T-helper 1 cell treated with Interleukin-12 subunit alpha and Interleukin-12 subunit beta and Interleukin-4 antibody, amounts not matched to agents 30 μg/mL and 1 μg/mL, for 36 hours (primary cell): ENCODE data around the gene LRRC8D.

Experiments used
- H3K27ac Mint-ChIP-seq: one replicate; pipeline ENCODE4 v1.8.0; 2021; ENCODE audit warnings: mild to moderate bottlenecking, mixed read lengths
- H3K27me3 Mint-ChIP-seq: one replicate; pipeline ENCODE4 v1.8.0; 2021; ENCODE audit warnings: low read depth, mixed read lengths
- H3K36me3 Mint-ChIP-seq: one replicate; pipeline ENCODE4 v1.8.0; 2021; ENCODE audit warnings: low read depth, mixed read lengths
- H3K4me1 Mint-ChIP-seq: one replicate; pipeline ENCODE4 v1.8.0; 2021; ENCODE audit warnings: low read depth, mixed read lengths
- H3K4me3 Mint-ChIP-seq: one replicate; pipeline ENCODE4 v1.8.0; 2021; ENCODE audit warnings: mild to moderate bottlenecking, moderate library complexity, mixed read lengths
- H3K9me3 Mint-ChIP-seq: one replicate; pipeline ENCODE4 v1.8.0; 2021; ENCODE audit warnings: mixed read lengths

Gene LRRC8D

DNA sequence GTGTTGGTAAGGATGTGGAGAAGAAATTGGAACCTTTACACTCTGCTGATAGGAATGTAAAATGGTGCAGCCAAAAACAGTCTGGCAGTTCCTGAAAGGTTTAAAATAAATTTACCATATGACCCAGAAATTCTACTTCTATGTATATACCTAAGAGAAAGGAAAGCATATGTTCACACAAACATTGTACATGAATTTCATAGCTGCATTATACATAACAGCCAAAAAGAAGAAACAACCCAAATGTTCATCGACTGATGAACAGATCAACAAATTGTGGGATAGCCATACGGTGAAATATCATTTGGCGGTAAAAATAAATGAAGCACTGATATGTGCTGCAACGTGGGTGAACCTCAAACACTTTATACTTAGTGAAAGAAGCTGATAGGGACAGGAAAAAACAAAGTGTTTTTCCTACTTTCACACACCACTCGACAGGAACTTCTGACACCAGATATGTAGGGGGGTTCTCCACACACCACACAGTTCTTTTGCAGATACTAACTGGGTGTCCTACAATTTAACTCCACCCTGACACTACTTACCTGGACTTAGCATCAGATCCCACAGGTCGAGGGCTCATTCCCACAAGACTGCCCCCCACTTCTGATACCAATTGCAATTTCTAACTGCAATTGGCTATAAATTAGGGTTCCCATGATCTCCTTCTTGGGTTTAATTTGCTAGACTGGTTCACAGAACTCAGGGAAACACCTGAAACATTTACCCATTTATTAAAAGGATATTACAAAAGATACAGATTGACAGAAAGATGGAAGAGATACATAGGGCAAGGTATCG, 138.2 kb downstream of the LRRC8D start:
- H3K4me1 Mint-ChIP-seq, result peaks cover 24% of the 10 kb centered on the region
- H3K27ac Mint-ChIP-seq, result no peak overlapping the region
- peaks cover 4% of the 10 kb centered on the region for H3K27me3 Mint-ChIP-seq
- H3K36me3 Mint-ChIP-seq, result peaks cover 8% of the 10 kb centered on the region
- H3K9me3 Mint-ChIP-seq, result peaks cover 13% of the 10 kb centered on the region
- no peak overlapping the region for H3K4me3 Mint-ChIP-seq

DNA sequence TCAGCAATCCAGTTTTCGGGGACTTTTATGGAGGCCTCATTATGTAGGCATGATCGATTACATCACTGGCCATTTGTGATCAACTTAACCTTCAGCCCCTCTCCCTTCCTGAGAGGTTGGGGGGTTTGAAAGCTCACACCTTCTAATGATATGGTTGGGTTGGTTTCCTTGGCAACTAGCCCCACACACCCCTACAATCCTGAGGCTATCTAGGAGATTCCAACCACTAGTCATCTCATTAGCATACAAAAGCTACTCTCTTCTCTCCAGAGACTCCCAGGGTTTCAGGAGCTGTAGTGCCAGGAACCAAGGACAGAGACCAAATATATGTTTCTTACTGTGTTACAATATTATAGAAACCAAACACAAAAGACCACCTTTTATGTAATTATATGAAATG, 138.9 kb downstream of the LRRC8D start:
- peaks cover 4% of the 10 kb centered on the region for H3K27me3 Mint-ChIP-seq
- H3K4me3 Mint-ChIP-seq, result no peak overlapping the region
- peaks cover 20% of the 10 kb centered on the region for H3K4me1 Mint-ChIP-seq
- peaks cover 8% of the 10 kb centered on the region for H3K36me3 Mint-ChIP-seq
- peaks cover 13% of the 10 kb centered on the region for H3K9me3 Mint-ChIP-seq
- no peak overlapping the region for H3K27ac Mint-ChIP-seq

DNA sequence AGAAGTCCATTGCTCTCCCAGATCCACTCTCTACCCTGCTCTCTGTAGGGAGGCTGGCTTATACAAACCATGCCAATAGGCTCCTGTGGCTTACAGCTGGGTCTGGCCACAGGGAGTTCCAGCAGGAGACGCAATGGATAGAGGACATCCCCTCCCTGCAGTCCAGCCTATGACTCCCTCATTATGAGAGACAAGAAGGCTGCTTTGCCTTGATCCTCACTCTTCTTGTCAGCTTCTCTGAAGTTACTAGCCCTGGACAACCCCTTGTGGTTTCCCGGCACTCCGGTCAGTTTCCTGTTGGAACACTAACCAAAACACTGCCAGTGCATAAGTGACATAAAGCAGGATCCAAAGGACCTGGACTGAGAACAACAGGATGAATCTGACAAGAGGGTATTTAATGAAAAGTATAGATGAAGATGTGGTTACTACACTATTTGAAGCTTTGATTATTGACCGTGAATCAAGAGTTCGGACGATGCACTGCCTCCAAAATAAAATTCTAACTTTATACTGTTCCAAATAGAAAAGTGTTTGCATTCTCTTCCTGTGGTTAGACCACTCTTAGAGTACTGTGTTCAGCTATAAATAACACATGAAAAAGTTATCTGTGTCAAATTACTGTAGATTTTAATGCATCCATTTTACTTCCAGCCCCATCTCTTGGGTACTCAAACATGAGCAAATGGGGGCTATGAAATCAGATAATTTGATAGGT, 141.4 kb downstream of the LRRC8D start:
- Mint-ChIP-seq H3K27ac (no peak overlapping the region), H3K4me1 (peaks cover 12% of the 10 kb centered on the region)

DNA sequence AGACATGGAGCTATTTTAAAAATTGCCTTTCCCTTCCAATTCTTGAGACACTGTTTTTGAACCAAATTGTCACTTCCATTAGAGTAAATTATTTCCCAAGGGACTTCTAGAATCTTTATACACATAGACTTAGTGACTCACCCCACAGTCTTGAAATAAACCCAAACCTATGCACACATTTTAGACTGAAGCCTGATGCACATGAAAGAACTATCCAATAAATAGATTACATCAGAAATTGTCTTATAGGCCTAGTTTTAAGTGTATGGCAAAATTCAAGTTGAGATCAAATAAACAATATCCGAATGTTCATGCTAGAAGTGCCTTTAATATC, 141.9 kb downstream of the LRRC8D start:
- peaks cover 13% of the 10 kb centered on the region for H3K9me3 Mint-ChIP-seq
- H3K4me3 Mint-ChIP-seq, result no peak overlapping the region
- H3K27ac Mint-ChIP-seq, result no peak overlapping the region
- H3K4me1 Mint-ChIP-seq, result peaks cover 8% of the 10 kb centered on the region
- H3K27me3 Mint-ChIP-seq, result peaks cover 19% of the 10 kb centered on the region
- peaks cover 8% of the 10 kb centered on the region for H3K36me3 Mint-ChIP-seq

More for the DNA sequence above, 141.4 kb downstream of the LRRC8D start:
- Mint-ChIP-seq H3K36me3 (peaks cover 8% of the 10 kb centered on the region), H3K9me3 (peaks cover 13% of the 10 kb centered on the region), H3K27me3 (peaks cover 17% of the 10 kb centered on the region), H3K4me3 (no peak overlapping the region)

DNA sequence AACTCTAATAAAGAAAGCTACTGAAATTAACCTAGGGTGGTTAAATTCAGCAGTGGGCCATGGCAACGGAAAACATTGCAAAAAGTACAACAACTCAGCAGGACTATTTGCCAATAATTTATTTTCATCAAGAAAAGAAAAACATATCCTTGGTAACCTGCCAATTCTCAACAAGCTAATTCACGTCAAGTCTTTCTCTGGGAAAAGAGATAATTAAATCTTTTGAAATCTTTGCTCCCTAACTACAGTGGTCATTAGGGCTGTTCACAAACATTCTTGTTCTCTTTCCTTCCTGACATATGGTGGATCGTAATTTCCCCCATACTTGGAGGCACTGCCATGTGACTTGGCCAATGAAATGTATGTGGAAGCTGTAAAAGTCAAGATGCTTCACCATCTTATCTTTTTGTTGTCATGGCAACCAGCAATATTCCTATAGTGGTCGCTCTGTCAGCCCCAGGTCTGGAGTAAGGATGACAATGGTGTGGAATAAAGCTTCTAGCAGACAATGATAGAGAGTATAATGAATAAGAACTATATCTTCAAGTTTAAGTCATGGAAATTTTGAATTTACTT, 144.4 kb downstream of the LRRC8D start:
- Mint-ChIP-seq H3K4me1 (no peaks in the 10 kb centered on the region), H3K27me3 (peaks cover 19% of the 10 kb centered on the region), H3K4me3 (no peak overlapping the region), H3K36me3 (no peaks in the 10 kb centered on the region), H3K27ac (no peak overlapping the region), H3K9me3 (no peaks in the 10 kb centered on the region)

DNA sequence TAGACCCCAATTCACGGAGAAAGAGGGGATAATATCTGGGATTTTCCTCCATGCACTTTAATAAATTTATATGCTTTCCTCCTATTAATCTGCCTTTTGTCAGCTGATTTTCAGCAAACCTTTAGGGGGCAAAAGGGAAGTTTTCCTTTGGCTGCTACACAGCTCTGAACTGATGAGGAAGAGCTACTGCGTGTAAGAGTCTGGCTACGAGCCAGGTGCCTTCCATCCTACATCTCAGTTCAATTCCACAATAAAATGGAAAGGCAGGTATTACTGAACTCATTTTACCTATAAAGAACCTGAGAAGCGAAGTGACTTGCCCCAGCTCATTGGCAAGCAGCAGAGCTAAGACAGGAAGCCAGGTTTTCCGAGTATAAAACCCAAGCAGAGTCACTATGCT, 145.8 kb downstream of the LRRC8D start:
- Mint-ChIP-seq H3K4me3 (no peak overlapping the region), H3K27me3 (peaks cover 19% of the 10 kb centered on the region), H3K36me3 (no peaks in the 10 kb centered on the region), H3K9me3 (no peaks in the 10 kb centered on the region), H3K27ac (no peak overlapping the region), H3K4me1 (peaks cover 2% of the 10 kb centered on the region)

DNA sequence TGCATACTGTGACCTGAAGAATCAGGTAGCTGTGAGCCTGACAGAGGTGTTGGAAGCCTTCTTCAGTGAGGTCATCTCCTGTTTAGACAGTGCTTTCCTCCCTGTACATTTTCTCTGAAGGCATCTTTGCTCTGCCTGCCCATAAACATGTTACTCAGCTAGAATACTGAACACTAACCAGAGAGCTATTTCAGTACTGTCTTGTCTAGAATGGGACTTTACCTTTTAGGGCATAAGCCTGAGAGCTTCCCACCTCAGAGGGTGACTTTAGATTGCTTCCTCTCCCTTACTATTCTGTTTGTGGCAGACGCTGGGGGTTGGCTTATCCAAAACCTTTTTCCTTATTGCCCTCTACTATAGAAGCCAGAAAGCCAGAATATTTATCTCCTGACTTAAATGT, 150.8 kb downstream of the LRRC8D start:
- Mint-ChIP-seq H3K27me3 (peaks cover 7% of the 10 kb centered on the region), H3K9me3 (no peaks in the 10 kb centered on the region), H3K4me1 (peaks cover 18% of the 10 kb centered on the region), H3K27ac (no peak overlapping the region), H3K4me3 (no peak overlapping the region), H3K36me3 (no peaks in the 10 kb centered on the region)

DNA sequence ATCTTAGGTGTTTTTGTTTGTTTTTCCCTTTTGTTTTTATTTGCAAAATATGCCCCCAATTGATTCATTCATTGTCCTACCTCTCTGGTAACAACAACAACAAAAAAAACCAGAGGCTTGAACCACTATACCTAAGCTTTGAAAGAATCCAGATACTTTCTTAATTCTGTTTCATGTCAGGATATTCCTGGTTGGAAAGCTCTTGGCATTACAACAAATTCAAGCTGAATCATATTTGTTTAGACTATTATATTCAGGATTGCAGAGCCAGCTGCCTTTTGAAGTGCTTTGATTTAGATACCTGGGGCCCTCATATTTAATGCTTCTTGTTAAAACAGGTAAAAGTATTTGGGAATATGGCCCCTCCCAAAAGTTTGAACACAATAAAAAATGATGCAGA, 151.2 kb downstream of the LRRC8D start:
- Mint-ChIP-seq H3K27me3 (peaks cover 3% of the 10 kb centered on the region), H3K4me3 (no peak overlapping the region), H3K9me3 (no peaks in the 10 kb centered on the region), H3K27ac (no peak overlapping the region), H3K4me1 (peaks cover 18% of the 10 kb centered on the region), H3K36me3 (no peaks in the 10 kb centered on the region)

DNA sequence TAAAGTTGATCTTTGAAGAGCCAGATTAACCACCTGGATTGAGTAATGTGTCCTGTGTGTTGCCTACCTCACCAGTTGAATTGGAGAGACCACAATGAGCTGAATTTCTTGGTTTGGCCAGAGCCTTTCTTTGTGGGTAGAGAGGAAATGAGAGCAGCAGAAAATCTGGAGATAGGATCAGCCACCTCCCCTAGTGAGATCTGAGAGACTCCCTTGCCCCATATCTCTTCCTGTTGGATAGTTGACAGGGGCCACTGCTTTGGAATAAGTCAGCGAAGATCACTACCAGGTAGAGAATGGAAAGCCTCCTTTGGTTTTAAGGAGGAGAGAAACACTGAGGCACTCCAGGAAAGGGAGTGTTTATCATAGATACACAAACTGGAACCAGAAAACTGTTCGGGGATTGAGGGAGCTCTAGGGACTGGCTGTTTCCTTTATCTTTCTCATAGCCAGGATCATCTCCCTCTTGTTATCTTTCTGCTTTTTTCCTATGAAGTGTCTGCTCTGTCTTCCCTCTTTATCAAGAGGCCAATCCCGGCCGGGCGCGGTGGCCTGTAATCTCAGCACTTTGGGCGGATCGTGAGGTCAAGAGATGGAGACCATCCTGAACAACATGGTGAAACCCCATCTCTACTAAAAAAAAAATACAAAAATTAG, 152.8 kb downstream of the LRRC8D start:
- Mint-ChIP-seq H3K27me3 (no peaks in the 10 kb centered on the region), H3K4me3 (no peak overlapping the region), H3K9me3 (no peaks in the 10 kb centered on the region), H3K4me1 (peaks cover 18% of the 10 kb centered on the region), H3K27ac (no peak overlapping the region), H3K36me3 (no peaks in the 10 kb centered on the region)

DNA sequence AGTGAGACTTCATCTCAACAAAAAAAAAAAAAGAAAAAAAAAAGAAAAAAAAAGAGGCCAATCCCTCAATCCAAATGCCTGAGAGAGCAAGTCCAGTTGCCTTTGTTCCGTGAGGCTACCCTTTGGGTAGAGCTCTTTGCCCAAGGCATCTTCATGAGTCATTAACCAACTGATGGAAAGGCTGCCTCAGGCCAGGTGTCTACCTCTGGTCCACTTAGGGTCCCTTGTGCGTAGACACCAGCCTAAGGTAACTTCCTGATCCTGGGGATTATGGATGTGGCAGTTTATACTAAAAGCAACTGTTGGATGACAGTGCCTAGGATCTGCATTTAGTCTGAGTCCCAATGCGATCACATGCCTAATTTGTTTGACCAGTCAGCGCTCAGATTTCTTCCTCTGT, 153.4 kb downstream of the LRRC8D start:
- Mint-ChIP-seq H3K27ac (no peak overlapping the region), H3K27me3 (no peaks in the 10 kb centered on the region), H3K9me3 (no peaks in the 10 kb centered on the region), H3K4me3 (no peak overlapping the region), H3K4me1 (peaks cover 18% of the 10 kb centered on the region), H3K36me3 (no peaks in the 10 kb centered on the region)

DNA sequence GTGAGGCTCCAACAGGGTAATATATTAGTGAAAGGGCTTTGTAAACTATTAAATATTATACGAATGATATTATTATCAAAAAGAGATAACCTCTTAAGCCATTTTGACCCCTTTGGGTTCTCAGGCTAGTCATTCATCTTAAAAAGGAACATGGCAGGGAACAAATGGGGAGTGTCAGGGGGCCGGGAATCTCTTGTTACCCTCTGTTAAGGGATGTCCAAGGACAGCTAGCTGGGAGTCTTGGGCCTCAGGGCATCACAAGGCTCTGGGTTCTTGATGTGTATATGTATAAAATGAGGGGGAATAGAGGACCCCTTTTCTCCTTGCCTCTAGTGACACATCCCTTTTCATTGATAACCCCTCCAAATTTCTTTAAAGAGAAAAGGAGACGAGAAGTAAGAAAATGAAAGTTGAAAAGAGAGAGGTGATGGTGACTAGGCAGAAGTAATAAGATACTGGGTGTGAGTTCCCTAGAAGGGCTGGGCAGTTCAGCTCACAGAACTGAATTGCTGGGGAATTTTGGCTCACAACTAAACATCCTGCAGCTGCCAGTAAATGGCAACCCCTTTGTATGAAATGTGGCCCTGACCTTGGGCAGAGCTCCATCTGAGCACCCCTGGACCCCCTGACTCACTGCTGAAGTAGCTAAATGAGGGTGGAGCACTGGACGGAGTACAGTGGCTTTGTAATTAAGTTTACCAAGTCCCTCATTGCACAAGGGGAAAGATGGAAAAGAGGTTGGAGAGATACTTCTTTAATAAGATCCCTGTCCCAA, 154.1 kb downstream of the LRRC8D start:
- Mint-ChIP-seq H3K27me3 (no peaks in the 10 kb centered on the region), H3K9me3 (no peaks in the 10 kb centered on the region), H3K27ac (no peak overlapping the region), H3K4me3 (no peak overlapping the region), H3K4me1 (peaks cover 18% of the 10 kb centered on the region), H3K36me3 (no peaks in the 10 kb centered on the region)

DNA sequence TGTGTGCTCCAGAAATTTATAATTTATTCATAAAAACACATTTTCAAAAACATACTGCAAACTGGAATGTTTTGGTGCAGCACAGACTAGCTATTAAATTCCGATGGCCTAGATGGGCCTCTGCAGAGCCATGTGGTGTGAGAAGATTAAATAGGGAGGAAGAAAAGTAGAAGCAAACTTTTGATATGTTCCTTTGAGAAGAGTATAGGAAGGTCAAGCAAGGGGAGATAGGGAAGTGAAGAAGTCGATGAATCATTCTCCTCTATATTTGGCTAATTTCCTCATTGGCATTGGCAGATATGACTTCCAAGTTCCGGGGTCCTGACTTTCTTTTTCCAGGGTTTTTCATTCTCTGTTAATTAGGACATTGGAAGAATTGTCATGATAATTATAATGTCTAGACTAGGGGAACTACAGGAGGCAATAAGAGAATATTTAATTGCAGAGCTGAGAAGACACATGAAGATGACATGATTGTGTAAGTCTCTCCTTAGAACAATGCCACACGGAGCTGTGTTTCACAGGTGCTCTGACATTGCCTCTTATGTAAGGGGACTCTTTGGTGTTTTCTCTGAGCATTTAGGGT, 154.8 kb downstream of the LRRC8D start:
- Mint-ChIP-seq H3K27ac (no peak overlapping the region), H3K4me3 (no peak overlapping the region), H3K27me3 (no peaks in the 10 kb centered on the region), H3K36me3 (no peaks in the 10 kb centered on the region), H3K4me1 (peaks cover 18% of the 10 kb centered on the region), H3K9me3 (no peaks in the 10 kb centered on the region)

DNA sequence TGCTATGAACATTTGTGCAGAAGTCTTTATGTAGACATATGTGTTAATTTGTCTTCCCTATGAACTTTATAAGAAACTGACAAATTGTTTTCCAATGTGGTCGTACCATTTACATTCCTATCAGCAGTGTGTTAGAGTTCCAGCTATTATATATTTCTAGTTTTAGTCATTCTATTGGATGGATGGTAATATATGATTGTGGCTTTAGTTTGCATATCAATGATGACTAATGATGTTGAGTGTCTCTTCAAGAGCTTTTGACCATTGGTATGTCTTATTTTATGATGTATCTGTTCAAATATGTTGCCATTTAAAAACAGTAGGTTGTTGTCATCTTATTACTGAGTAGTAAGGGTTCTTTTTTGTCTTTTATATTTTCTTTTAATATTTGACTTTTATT, 157.9 kb downstream of the LRRC8D start:
- Mint-ChIP-seq H3K36me3 (no peaks in the 10 kb centered on the region), H3K27ac (no peak overlapping the region), H3K4me1 (peaks cover 11% of the 10 kb centered on the region), H3K27me3 (peaks cover 4% of the 10 kb centered on the region), H3K4me3 (no peak overlapping the region), H3K9me3 (no peaks in the 10 kb centered on the region)

DNA sequence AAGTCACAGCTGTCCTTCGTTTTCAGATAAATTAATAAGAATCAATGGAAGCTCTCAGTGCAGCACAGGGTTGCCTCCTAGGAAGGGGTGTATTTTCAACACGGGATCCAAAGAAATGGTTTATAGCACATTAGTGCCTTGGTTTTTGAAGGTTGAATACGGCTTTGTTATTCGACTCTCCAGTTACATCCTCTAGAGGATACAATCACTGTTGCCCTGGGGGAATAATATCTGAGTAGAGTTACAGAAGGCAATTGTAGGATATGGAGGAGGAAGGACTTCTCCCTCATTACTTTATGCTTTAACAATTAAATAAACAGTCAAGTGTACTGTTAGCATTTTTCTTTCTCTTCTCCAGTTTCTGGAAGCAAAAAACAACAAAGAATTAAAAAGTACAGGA, 159.8 kb downstream of the LRRC8D start:
- Mint-ChIP-seq H3K27me3 (peaks cover 4% of the 10 kb centered on the region), H3K9me3 (no peaks in the 10 kb centered on the region), H3K4me3 (no peak overlapping the region), H3K36me3 (no peaks in the 10 kb centered on the region), H3K27ac (no peak overlapping the region), H3K4me1 (no peaks in the 10 kb centered on the region)
